A673 (cell line): ENCODE results near the gene ELFN2. TPM values are rescaled to one million over a fixed set of nuclear protein-coding genes. Genes with fewer than 3 reads are reported as not detected.

ENCODE experiments used
- BruUV-seq: library from RNA; stranded (reverse); fragments of 400-500 nt; replicated peaks from 2 replicates; lab custom pipeline; 2021; lab: Mats Ljungman, UMichigan
- CTCF ChIA-PET: fragments of 300-600 bp; sonication (Branson Sonifier 250); formaldehyde crosslinking; loops from one replicate; lab custom pipeline; 2022; ENCODE audit warnings: antibody characterized with exemption; lab: Charles Lee
- POLR2A ChIA-PET: fragments of 300-600 bp; sonication (Branson Sonifier 250); formaldehyde crosslinking; loops from one replicate; lab custom pipeline; 2022; ENCODE audit warnings: antibody characterized with exemption; ENCODE audit not compliant: low non-redundant PET; lab: Charles Lee
- DNase-seq: peaks from one replicate; pipeline ENCODE4 v3.0.0-alpha.2; 2015; ENCODE audit warnings: low spot score
- H3K27ac ChIP-seq: fragments of 200-600 bp; sonication (generic); 2 replicates; pipeline ENCODE4 v1.5.1; 2016; ENCODE audit warnings: mixed run types, low read depth, mild to moderate bottlenecking, mixed read lengths, antibody characterized with exemption, low read length; ENCODE audit not compliant: poor library complexity, severe bottlenecking
- H3K27me3 ChIP-seq: fragments of 200-600 bp; sonication (generic); replicated peaks from 2 replicates; pipeline ENCODE4 v1.6.1; 2017; ENCODE audit warnings: mixed run types, low read depth, mild to moderate bottlenecking, mixed read lengths, antibody characterized with exemption, low read length; ENCODE audit not compliant: insufficient read depth, poor library complexity
- H3K36me3 ChIP-seq: fragments of 200-600 bp; sonication (generic); 2 replicates; pipeline ENCODE4 v1.6.1; 2016; ENCODE audit warnings: mixed run types, mild to moderate bottlenecking, mixed read lengths, antibody characterized with exemption, low read length; ENCODE audit not compliant: insufficient read depth, poor library complexity, severe bottlenecking
- H3K4me1 ChIP-seq: fragments of 200-600 bp; sonication (generic); 2 replicates; pipeline ENCODE4 v1.6.1; 2017; ENCODE audit warnings: mixed run types, mild to moderate bottlenecking, mixed read lengths, antibody characterized with exemption, low read length; ENCODE audit not compliant: insufficient read depth, poor library complexity, severe bottlenecking
- H3K4me3 ChIP-seq: fragments of 200-600 bp; sonication (generic); 2 replicates; pipeline ENCODE4 v1.5.1; 2016; ENCODE audit warnings: low read depth, mixed run types, mild to moderate bottlenecking, mixed read lengths, low read length; ENCODE audit not compliant: poor library complexity, severe bottlenecking
- H3K9me3 ChIP-seq: fragments of 200-600 bp; sonication (generic); 2 replicates; pipeline ENCODE4 v1.6.1; 2016; ENCODE audit warnings: mixed run types, low read depth, mild to moderate bottlenecking, mixed read lengths, antibody characterized with exemption, low read length; ENCODE audit not compliant: poor library complexity, severe bottlenecking
- EZH2 ChIP-seq: fragments of 200-600 bp; sonication (generic); IDR thresholded peaks from 2 replicates; pipeline ENCODE4 v1.6.1; 2017; ENCODE audit warnings: borderline replicate concordance, low read depth, mild to moderate bottlenecking, mixed read lengths, antibody characterized with exemption, low read length; ENCODE audit not compliant: poor library complexity, severe bottlenecking
- intact Hi-C: fragments of 100-400 bp; cut with micrococcal nuclease; formaldehyde crosslinking; loops from one replicate; pipeline ENCODE4 v1.10.0; 2022; ENCODE audit not compliant: unreplicated experiment
- total RNA-seq: library from RNA; stranded (reverse); gene quantifications from 2 replicates; pipeline ENCODE4 v1.2.3, GENCODE V29; 2021
- TF ChIP-seq, protein P1 (sequence below): fragments of 300-800, 200-600 bp; sonication (generic); conservative IDR thresholded peaks from 2 replicates; pipeline ENCODE4 v1.5.1; 2017; ENCODE audit warnings: low read depth, mild to moderate bottlenecking, antibody characterized with exemption, low read length, moderate library complexity, mixed read lengths

Gene ELFN2
- total RNA-seq, 1 experiment from 2014 or later = not detected

DNA sequence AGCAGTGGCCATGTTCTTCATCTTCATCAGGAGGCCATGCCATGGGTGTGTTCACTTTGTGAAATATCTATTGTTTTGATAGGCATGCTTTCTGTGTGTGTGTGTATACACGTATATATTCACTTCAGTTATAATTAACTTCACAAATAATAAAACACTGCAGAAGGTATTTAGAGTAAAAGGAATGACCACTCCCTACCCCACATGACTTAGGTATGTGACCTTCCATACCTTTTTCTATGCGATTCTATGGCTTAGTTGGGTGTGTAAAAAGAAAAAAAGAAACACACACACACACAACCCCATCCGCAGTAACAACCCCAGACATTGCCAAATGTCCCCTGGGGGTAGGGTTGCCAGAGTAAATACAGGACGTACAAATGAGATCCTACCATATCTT lies 73.0 kb downstream of the ELFN2 start:
- intact Hi-C loops = no loop called here
- ChIA-PET POLR2A (no interaction called here), CTCF (no interaction called here)
- DNase-seq = no peak
- no peaks in the 10 kb centered on the region for H3K9me3 ChIP-seq
- TF ChIP-seq, protein P1, sequence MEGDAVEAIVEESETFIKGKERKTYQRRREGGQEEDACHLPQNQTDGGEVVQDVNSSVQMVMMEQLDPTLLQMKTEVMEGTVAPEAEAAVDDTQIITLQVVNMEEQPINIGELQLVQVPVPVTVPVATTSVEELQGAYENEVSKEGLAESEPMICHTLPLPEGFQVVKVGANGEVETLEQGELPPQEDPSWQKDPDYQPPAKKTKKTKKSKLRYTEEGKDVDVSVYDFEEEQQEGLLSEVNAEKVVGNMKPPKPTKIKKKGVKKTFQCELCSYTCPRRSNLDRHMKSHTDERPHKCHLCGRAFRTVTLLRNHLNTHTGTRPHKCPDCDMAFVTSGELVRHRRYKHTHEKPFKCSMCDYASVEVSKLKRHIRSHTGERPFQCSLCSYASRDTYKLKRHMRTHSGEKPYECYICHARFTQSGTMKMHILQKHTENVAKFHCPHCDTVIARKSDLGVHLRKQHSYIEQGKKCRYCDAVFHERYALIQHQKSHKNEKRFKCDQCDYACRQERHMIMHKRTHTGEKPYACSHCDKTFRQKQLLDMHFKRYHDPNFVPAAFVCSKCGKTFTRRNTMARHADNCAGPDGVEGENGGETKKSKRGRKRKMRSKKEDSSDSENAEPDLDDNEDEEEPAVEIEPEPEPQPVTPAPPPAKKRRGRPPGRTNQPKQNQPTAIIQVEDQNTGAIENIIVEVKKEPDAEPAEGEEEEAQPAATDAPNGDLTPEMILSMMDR = no peak
- no peak for TF ChIP-seq EZH2
- no peaks in the 10 kb centered on the region for H3K36me3 ChIP-seq
- H3K4me1 ChIP-seq = no peaks in the 10 kb centered on the region
- H3K4me3 ChIP-seq = no peak overlapping the region
- no peak overlapping the region for H3K27ac ChIP-seq
- no TSS peak for BruUV-seq
- H3K27me3 ChIP-seq = no peaks in the 10 kb centered on the region

- Histone ChIP-seq H3K36me3 (no peaks in the 10 kb centered on the region), H3K4me3 (no peak overlapping the region), H3K9me3 (no peaks in the 10 kb centered on the region), H3K4me1 (no peaks in the 10 kb centered on the region), H3K27ac (no peak overlapping the region), H3K27me3 (no peaks in the 10 kb centered on the region)
- intact Hi-C loops = no loop called here
- TF ChIP-seq, protein P1 = no peak
- TF ChIP-seq EZH2 = no peak
- BruUV-seq = no TSS peak
- CTCF ChIA-PET = no interaction called here
- POLR2A ChIA-PET = no interaction called here
- no peak for DNase-seq
Measured at GRCh38 chr22:37353839-37354238, 73.4 kb downstream of the ELFN2 start.

DNA sequence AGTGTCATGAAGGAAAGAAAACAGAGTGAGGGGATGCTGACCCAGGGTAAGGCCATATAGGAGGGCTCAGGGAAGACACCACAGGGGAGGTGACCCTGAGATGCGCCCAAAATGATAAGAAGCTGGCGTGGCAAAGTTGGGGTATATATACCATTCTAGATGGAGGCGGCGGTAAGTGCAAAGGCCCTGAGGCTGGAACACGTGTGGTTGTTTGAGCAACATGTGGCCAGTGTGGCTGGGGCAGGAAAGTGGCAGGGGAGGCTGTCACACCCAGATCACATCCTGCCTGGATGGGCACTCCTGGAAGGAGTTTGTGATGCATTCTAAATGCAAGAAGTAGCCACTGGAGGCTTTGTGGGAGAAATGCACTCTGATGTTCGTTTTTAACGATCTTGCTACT lies 74.8 kb downstream of the ELFN2 start:
- no peak overlapping the region for H3K27ac ChIP-seq
- intact Hi-C loops = no loop called here
- H3K36me3 ChIP-seq = no peaks in the 10 kb centered on the region
- no peaks in the 10 kb centered on the region for H3K27me3 ChIP-seq
- POLR2A ChIA-PET = no interaction called here
- CTCF ChIA-PET = no interaction called here
- no peaks in the 10 kb centered on the region for H3K4me1 ChIP-seq
- H3K4me3 ChIP-seq = no peak overlapping the region
- TF ChIP-seq EZH2 = no peak
- TF ChIP-seq, protein P1 = no peak
- no TSS peak for BruUV-seq
- H3K9me3 ChIP-seq = no peaks in the 10 kb centered on the region
- DNase-seq = no peak
